ENCODE results near the gene SDK2.

DNA sequence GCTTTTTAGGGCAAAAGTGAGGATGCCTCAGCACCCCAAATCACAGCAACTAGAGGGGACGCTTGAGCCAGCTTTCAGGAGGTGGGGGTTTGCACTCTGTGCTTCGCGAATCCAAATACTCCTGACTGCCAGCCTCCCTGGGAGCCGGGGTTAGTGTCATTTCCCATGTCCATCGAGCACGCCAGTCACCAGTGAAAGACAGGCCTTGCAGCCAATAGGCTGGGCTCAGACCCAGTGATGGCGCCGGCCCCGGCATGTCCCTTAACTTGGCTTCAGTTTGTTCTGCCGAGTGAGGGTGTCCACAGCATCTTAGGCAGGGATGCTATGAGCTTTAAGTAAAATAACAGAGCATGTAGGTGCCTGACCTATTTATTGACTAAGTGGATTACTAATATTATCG, 281.5 kb downstream of the SDK2 start:
- TF ChIP-seq, protein P1, sequence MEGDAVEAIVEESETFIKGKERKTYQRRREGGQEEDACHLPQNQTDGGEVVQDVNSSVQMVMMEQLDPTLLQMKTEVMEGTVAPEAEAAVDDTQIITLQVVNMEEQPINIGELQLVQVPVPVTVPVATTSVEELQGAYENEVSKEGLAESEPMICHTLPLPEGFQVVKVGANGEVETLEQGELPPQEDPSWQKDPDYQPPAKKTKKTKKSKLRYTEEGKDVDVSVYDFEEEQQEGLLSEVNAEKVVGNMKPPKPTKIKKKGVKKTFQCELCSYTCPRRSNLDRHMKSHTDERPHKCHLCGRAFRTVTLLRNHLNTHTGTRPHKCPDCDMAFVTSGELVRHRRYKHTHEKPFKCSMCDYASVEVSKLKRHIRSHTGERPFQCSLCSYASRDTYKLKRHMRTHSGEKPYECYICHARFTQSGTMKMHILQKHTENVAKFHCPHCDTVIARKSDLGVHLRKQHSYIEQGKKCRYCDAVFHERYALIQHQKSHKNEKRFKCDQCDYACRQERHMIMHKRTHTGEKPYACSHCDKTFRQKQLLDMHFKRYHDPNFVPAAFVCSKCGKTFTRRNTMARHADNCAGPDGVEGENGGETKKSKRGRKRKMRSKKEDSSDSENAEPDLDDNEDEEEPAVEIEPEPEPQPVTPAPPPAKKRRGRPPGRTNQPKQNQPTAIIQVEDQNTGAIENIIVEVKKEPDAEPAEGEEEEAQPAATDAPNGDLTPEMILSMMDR (IDR thresholded peaks at IDR 0.05) = no peak
- no peak for TF ChIP-seq POLR2A (IDR thresholded peaks at IDR 0.05; ENCODE audit: low read length)

Data from A549 (cell line).